Measurements from ENCODE around the gene ITPRIP.

Gene ITPRIP

DNA sequence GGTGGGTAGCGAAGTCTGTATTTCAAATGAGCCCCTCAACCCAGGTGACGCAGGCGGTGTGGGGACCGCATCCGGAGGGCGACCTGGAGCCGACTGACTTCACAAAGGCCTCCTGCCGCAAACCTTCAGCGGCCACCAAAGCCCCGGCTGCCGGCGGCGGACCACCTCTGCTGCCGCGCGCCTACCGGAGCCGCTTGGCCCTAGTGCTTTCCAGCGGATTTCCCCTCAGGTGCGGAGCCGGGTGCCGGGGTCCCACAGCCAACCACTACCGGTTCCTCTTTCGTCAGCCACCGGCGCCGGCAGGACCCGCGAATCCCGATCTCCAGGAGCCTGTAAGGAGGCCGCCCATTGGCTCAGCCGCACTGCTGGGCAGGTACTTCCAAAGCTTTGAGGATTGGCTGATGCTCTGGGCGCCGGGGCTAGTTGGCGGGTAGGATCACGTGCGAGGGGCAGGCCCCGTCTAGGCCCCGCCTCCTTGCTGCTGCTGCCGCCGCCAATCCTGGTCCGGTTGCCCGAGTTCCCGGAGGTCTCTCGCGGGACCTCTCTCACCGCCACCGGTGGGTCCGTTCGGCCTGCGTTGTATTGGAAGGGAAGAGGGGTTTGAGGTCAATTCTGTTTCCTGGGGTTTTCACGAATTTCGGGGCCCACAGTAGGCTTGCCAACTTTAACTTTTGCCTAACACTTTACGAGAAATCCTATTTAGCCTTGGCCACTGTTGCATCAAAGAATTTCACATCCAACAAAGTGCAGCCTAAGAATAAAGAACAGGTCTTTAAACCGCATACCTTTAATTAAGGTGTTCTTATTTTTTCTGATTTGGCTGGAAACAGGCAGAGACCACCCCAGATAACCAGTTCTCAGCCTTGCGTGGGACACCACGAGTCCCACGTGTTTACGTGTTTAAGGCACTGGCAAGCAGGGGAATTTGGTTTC, 69.3 kb downstream of the ITPRIP start, which contains the start of gene GSTO2:
TSS of gene GSTO2 (plus strand) at position 472 of the 933 bp plus-strand sequence. CDS start 5,732 bp downstream, outside the sequence.
- H3K4me3 ChIP-seq (ENCODE audit: low read depth in 1 of 2, low read length in 2 of 2): peak within 1 kb of the TSS; percentile 85 to 97
- peaks cover 10 to 20% of the 10 kb centered on the region in 2 donors for H3K4me1 ChIP-seq (ENCODE audit: control insufficient read depth in 1 of 2, insufficient read depth in 2 of 2, low read length in 2 of 2)
- no peaks in the 10 kb centered on the region for H3K27me3 ChIP-seq (ENCODE audit: low read depth, low read length)
- H3K27ac ChIP-seq (ENCODE audit: low read length): peak within 1 kb of the TSS; percentile 95
- peaks cover 20 to 43% of the 10 kb centered on the region in 2 donors for H3K36me3 ChIP-seq (ENCODE audit: control insufficient read depth in 1 of 2, insufficient read depth in 2 of 2, low read length in 2 of 2)
- no peaks in the 10 kb centered on the region for H3K9me3 ChIP-seq (ENCODE audit: control insufficient read depth in 1 of 2, low read length in 2 of 2)

- peaks cover 23 to 47% of the 10 kb centered on the region in 2 donors for H3K36me3 ChIP-seq (ENCODE audit: control insufficient read depth in 1 of 2, insufficient read depth in 2 of 2, low read length in 2 of 2)
- peak overlapping the region; percentile 70 for H3K27ac ChIP-seq (ENCODE audit: low read length)
Measured at GRCh38 chr10:104268405-104268712, 69.9 kb downstream of the ITPRIP start.

DNA sequence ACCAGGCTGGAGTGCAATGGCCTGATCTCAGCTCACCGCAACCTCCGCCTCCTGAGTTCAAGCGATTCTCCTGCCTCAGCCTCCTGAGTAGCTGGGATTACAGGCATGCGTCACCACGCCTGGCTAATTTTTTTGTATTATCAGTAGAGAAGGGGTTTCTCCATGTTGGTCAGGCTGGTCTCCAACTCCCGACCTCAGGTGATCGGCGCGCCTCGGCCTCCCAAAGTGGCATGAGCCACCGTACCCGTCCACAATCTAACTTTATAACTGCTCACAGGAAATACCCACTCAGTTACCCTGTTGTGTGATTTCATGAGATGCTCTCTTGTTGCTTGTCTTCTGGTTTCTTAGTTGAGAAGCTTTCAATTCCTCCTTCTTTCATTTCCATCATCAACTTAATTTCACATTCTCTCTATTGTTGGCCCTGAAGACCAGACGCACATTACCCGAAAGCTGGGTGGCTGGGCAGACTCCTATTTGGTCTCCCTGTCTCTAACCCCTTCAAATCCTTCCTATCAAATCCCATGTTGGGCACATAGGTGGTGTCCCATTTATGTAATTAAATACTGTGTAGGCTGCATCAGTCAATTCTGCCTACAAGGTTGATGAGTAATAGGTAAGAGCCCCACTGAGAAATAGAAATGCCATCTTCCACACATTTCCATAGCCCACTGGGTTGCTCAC, 70.4 kb downstream of the ITPRIP start:
- H3K27ac ChIP-seq (ENCODE audit: low read length): peak overlapping the region; percentile 70
- H3K4me3 ChIP-seq (ENCODE audit: low read depth in 1 of 2, low read length in 2 of 2): peak overlapping the region; percentile 75 to 85
- peaks cover 10 to 20% of the 10 kb centered on the region in 2 donors for H3K4me1 ChIP-seq (ENCODE audit: control insufficient read depth in 1 of 2, insufficient read depth in 2 of 2, low read length in 2 of 2)
- H3K27me3 ChIP-seq (ENCODE audit: low read depth, low read length): no peaks in the 10 kb centered on the region
- H3K9me3 ChIP-seq (ENCODE audit: control insufficient read depth in 1 of 2, low read length in 2 of 2): no peaks in the 10 kb centered on the region
- peaks cover 26 to 52% of the 10 kb centered on the region in 2 donors for H3K36me3 ChIP-seq (ENCODE audit: control insufficient read depth in 1 of 2, insufficient read depth in 2 of 2, low read length in 2 of 2)

More at GRCh38 chr10:104268405-104268712, 69.9 kb downstream of the ITPRIP start:
- H3K4me3 ChIP-seq (ENCODE audit: low read depth in 1 of 2, low read length in 2 of 2): peak overlapping the region; percentile 75 to 85
- H3K27me3 ChIP-seq (ENCODE audit: low read depth, low read length): no peaks in the 10 kb centered on the region
- H3K4me1 ChIP-seq (ENCODE audit: control insufficient read depth in 1 of 2, insufficient read depth in 2 of 2, low read length in 2 of 2): peaks cover 10 to 20% of the 10 kb centered on the region in 2 donors
- no peaks in the 10 kb centered on the region for H3K9me3 ChIP-seq (ENCODE audit: control insufficient read depth in 1 of 2, low read length in 2 of 2)

- Histone ChIP-seq H3K27me3 (ENCODE audit: low read depth, low read length) (no peaks in the 10 kb centered on the region), H3K36me3 (ENCODE audit: control insufficient read depth in 1 of 2, insufficient read depth in 2 of 2, low read length in 2 of 2) (peaks cover 41 to 79% of the 10 kb centered on the region in 2 donors), H3K4me1 (ENCODE audit: control insufficient read depth in 1 of 2, insufficient read depth in 2 of 2, low read length in 2 of 2) (peaks cover 10 to 29% of the 10 kb centered on the region in 2 donors), H3K9me3 (ENCODE audit: control insufficient read depth in 1 of 2, low read length in 2 of 2) (no peaks in the 10 kb centered on the region), H3K4me3 (ENCODE audit: low read depth in 1 of 2, low read length in 2 of 2) (no peak overlapping the region), H3K27ac (ENCODE audit: low read length) (no peak overlapping the region)
Measured at GRCh38 chr10:104264783-104265182, 73.5 kb downstream of the ITPRIP start.

DNA sequence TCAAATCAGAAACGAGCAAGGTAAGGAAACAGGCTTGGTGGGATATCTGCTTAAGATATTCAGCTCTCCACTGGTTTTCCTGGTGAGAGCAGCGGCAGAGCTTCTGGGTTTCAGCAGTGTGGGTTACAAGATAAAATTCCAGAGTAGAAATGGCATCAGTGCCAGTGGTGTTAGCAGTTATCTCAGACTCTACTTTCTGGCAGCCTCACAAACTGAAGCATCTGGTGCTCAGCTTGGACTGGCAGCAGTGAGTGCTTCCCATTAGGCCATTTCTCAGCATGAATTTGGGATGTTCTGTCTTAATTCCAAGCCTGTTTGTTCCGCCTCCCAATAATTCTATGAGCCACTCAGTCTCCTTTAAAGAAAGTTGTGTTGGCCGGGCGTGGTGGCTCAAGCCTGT, 76.2 kb downstream of the ITPRIP start:
- Histone ChIP-seq H3K36me3 (ENCODE audit: control insufficient read depth in 1 of 2, insufficient read depth in 2 of 2, low read length in 2 of 2) (peaks cover 55 to 84% of the 10 kb centered on the region in 2 donors), H3K27ac (ENCODE audit: low read length) (no peak overlapping the region), H3K27me3 (ENCODE audit: low read depth, low read length) (no peaks in the 10 kb centered on the region), H3K4me1 (ENCODE audit: control insufficient read depth in 1 of 2, insufficient read depth in 2 of 2, low read length in 2 of 2) (peaks cover 0 to 19% of the 10 kb centered on the region in 2 donors), H3K9me3 (ENCODE audit: control insufficient read depth in 1 of 2, low read length in 2 of 2) (no peaks in the 10 kb centered on the region), H3K4me3 (ENCODE audit: low read depth in 1 of 2, low read length in 2 of 2) (no peak overlapping the region)

DNA sequence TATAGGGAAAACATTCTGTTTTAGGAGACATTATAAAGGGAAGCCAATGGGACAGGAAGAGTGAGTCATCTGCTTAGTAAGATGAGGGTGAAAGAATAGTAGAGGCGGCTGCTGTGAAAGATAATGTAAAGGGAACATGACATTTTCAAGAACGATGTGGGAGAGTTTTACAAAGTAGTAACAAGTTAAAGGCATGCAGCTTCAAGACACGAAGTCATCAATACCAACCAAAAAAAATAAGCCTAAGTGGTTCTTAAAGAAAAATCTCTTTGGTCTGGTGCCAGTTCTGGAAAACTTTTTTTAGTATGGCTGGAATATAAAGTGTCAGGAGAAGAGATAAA, 77.5 kb downstream of the ITPRIP start:
- Histone ChIP-seq H3K4me1 (ENCODE audit: control insufficient read depth in 1 of 2, insufficient read depth in 2 of 2, low read length in 2 of 2) (peaks cover 8 to 27% of the 10 kb centered on the region in 2 donors), H3K27me3 (ENCODE audit: low read depth, low read length) (no peaks in the 10 kb centered on the region), H3K36me3 (ENCODE audit: control insufficient read depth in 1 of 2, insufficient read depth in 2 of 2, low read length in 2 of 2) (peaks cover 53 to 72% of the 10 kb centered on the region in 2 donors), H3K9me3 (ENCODE audit: control insufficient read depth in 1 of 2, low read length in 2 of 2) (no peaks in the 10 kb centered on the region), H3K4me3 (ENCODE audit: low read depth in 1 of 2, low read length in 2 of 2) (no peak overlapping the region), H3K27ac (ENCODE audit: low read length) (peak overlapping the region; percentile 79)

- peaks cover 47 to 70% of the 10 kb centered on the region in 2 donors for H3K36me3 ChIP-seq (ENCODE audit: control insufficient read depth in 1 of 2, insufficient read depth in 2 of 2, low read length in 2 of 2)
- H3K27me3 ChIP-seq (ENCODE audit: low read depth, low read length): no peaks in the 10 kb centered on the region
- no peak overlapping the region for H3K4me3 ChIP-seq (ENCODE audit: low read depth in 1 of 2, low read length in 2 of 2)
- no peaks in the 10 kb centered on the region for H3K9me3 ChIP-seq (ENCODE audit: control insufficient read depth in 1 of 2, low read length in 2 of 2)
- peak overlapping the region; percentile 79 for H3K27ac ChIP-seq (ENCODE audit: low read length)
- peaks cover 9 to 27% of the 10 kb centered on the region in 2 donors for H3K4me1 ChIP-seq (ENCODE audit: control insufficient read depth in 1 of 2, insufficient read depth in 2 of 2, low read length in 2 of 2)
Measured at GRCh38 chr10:104259999-104260774, 78.1 kb downstream of the ITPRIP start.
